Measurements from ENCODE around the gene XYLT2. TPM values are rescaled to one million over a fixed set of nuclear protein-coding genes. Genes with fewer than 3 reads are reported as not detected.

XYLT2 gene
- total and polyA plus RNA-seq, 2 of the 13 experiments (the other 11 are each of a cell fraction or from before 2014, with no cell fraction given) = 17.0 to 22.1 TPM

GRCh38 chr17:50372758-50373556 lies 27.0 kb downstream of the XYLT2 start, which contains the start of the genes EME1 and MRPL27 (continued):
- TF ChIP-seq IRF2 (CRISPR knock-in tag; IDR thresholded peaks at IDR 0.05) = peak; percentile 90
- 0 out of 2 replicates have a peak, but pooled peaks have one; percentile 27 for TF ChIP-seq CHCHD3 (CRISPR knock-in tag; IDR thresholded peaks at IDR 0.05)
- TF ChIP-seq ZMYM4 (CRISPR knock-in tag; IDR thresholded peaks at IDR 0.05) = peak; percentile 90
- no peak for TF ChIP-seq ZNF136 (CRISPR knock-in tag; IDR thresholded peaks at IDR 0.05; ENCODE audit: low read depth)
- TF ChIP-seq ZNF749 (CRISPR knock-in tag; IDR thresholded peaks at IDR 0.05; ENCODE audit: borderline replicate concordance) = peak; percentile 96
- TF ChIP-seq FOXP4 (CRISPR knock-in tag; IDR thresholded peaks at IDR 0.05) = peak; percentile 55
- TF ChIP-seq TBL1XR1 (IDR thresholded peaks at IDR 0.05; ENCODE audit: borderline replicate concordance, low read length, partially characterized antibody) = peak; percentile 69
- peak; percentile 97; the same call in 1 of the 2 replicates for TF ChIP-seq ZNF550 (CRISPR knock-in tag; IDR thresholded peaks at IDR 0.05; ENCODE audit: borderline replicate concordance)
- peak; percentile 47; the same call in 1 of the 2 replicates for TF ChIP-seq RFX3 (CRISPR knock-in tag; IDR thresholded peaks at IDR 0.05)
- TF ChIP-seq KIAA2018 (CRISPR knock-in tag; IDR thresholded peaks at IDR 0.05; ENCODE audit: borderline replicate concordance) = no peak
- TF ChIP-seq THAP7 (CRISPR knock-in tag; IDR thresholded peaks at IDR 0.05) = peak; percentile 97
- no peak for TF ChIP-seq THYN1 (CRISPR knock-in tag; IDR thresholded peaks at IDR 0.05; ENCODE audit: borderline replicate concordance, low read depth)
- TF ChIP-seq ZNF75D (CRISPR knock-in tag; IDR thresholded peaks at IDR 0.05; ENCODE audit: borderline replicate concordance) = no peak
- 0 out of 2 replicates have a peak, but pooled peaks have one; percentile 90 for TF ChIP-seq ZNF780A (CRISPR knock-in tag; IDR thresholded peaks at IDR 0.05)
- peak; percentile 87; the same call in 1 of the 2 replicates for TF ChIP-seq ZNF275 (CRISPR knock-in tag; IDR thresholded peaks at IDR 0.05; ENCODE audit: borderline replicate concordance)
- TF ChIP-seq DR1 (CRISPR knock-in tag; IDR thresholded peaks at IDR 0.05) = peak; percentile 75

Measured in HepG2 (cell line).